Activated T-helper 1 cell treated with Interleukin-2 at 50 U/mL for 16 hours (primary cell): ENCODE measurements around the gene PHKA2.
"Not testable (repeated sequence)": the region's sequence is repeated elsewhere in the genome, so short reads cannot be mapped to it uniquely, and the experiment has no call there.

ENCODE experiments used
- DNase-seq: peaks from one replicate; pipeline ENCODE4 v3.0.0-alpha.2; 2020; ENCODE audit warnings: low read depth

PHKA2 gene

GRCh38 chrX:18856645-18856997 lies 127.3 kb downstream of the PHKA2 start:
- no peak for DNase-seq

- no peak for DNase-seq
These were observed 127.8 kb downstream of the PHKA2 start for GRCh38 chrX:18855919-18856644.

GRCh38 chrX:18847901-18848300 lies 136.0 kb downstream of the PHKA2 start:
- DNase-seq = not testable (repeated sequence)
